SU-DHL-6 (cell line): ENCODE results near the gene TPST2.

Experiments used
- H2AFZ ChIP-seq: fragments of 200-600 bp; sonication (generic); 2 replicates; pipeline ENCODE4 v1.6.1; 2014; ENCODE audit warnings: low read depth, mild to moderate bottlenecking, moderate library complexity, mixed read lengths, antibody characterized with exemption, low read length; ENCODE audit not compliant: severe bottlenecking
- H3F3A ChIP-seq: fragments of 200-600 bp; shearing (Covaris generic); 2 replicates; pipeline ENCODE4 v1.6.0; 2016; ENCODE audit warnings: antibody characterized with exemption, mild to moderate bottlenecking; ENCODE audit not compliant: insufficient read depth
- H3K27ac ChIP-seq: fragments of 200-600 bp; sonication (generic); 2 replicates; pipeline ENCODE4 v1.5.1; 2016; ENCODE audit warnings: low read depth, mild to moderate bottlenecking, low read length, moderate library complexity, mixed read lengths
- H3K27me3 ChIP-seq: fragments of 200-600 bp; sonication (generic), shearing (Covaris generic); 2 replicates; pipeline ENCODE4 v1.6.0; 2014; ENCODE audit warnings: mild to moderate bottlenecking, low read length
- H3K36me3 ChIP-seq: fragments of 200-600 bp; sonication (generic); 2 replicates; pipeline ENCODE4 v1.6.1; 2014; ENCODE audit warnings: mild to moderate bottlenecking, low read length, mixed read lengths
- H3K4me2 ChIP-seq: fragments of 300-600, 200-600 bp; shearing (Covaris generic), sonication (generic); 2 replicates; pipeline ENCODE4 v1.6.0; 2014; ENCODE audit warnings: low read length, low read depth, mild to moderate bottlenecking; ENCODE audit not compliant: poor library complexity, severe bottlenecking
- H3K4me3 ChIP-seq: fragments of 200-600 bp; sonication (generic); 2 replicates; pipeline ENCODE4 v1.5.1; 2014; ENCODE audit warnings: antibody characterized with exemption, low read length, mild to moderate bottlenecking, mixed read lengths; ENCODE audit not compliant: insufficient read depth, poor library complexity, severe bottlenecking
- H3K79me2 ChIP-seq: fragments of 200-600 bp; sonication (generic); 2 replicates; pipeline ENCODE4 v1.6.1; 2014; ENCODE audit warnings: mild to moderate bottlenecking, low read length, moderate library complexity; ENCODE audit not compliant: insufficient read depth
- H3K9ac ChIP-seq: fragments of 200-600 bp; sonication (generic); 2 replicates; pipeline ENCODE4 v1.7.0; 2014; ENCODE audit warnings: mild to moderate bottlenecking, low read length
- H3K9me2 ChIP-seq: fragments of 200-600 bp; sonication (generic); replicated peaks from 2 replicates; pipeline ENCODE4 v1.6.1; 2014; ENCODE audit warnings: low read length; ENCODE audit not compliant: insufficient read depth
- H3K9me3 ChIP-seq: fragments of 200-600 bp; sonication (generic); 2 replicates; pipeline ENCODE4 v1.6.1; 2014; ENCODE audit warnings: low read length, mixed read lengths; ENCODE audit not compliant: insufficient read depth
- H4K20me1 ChIP-seq: fragments of 200-600 bp; sonication (generic); 2 replicates; pipeline ENCODE4 v1.6.1; 2014; ENCODE audit warnings: low read depth, mild to moderate bottlenecking, antibody characterized with exemption, low read length, moderate library complexity, mixed read lengths
- CTCF ChIP-seq: fragments of 200-600 bp; sonication (generic); IDR thresholded peaks from one replicate; pipeline ENCODE4 v1.5.1; 2017; ENCODE audit warnings: antibody characterized with exemption, mild to moderate bottlenecking, low read length, moderate library complexity; ENCODE audit not compliant: insufficient read depth, poor library complexity, severe bottlenecking
- EZH2phosphoT487 ChIP-seq: fragments of 200-600 bp; sonication (generic), shearing (Covaris generic); conservative IDR thresholded peaks from 2 replicates; pipeline ENCODE4 v1.6.1; 2018; ENCODE audit warnings: mild to moderate bottlenecking, antibody characterized with exemption, low read length, moderate library complexity, mixed read lengths

TPST2 gene

GRCh38 chr22:26551568-26551967, 38.4 kb downstream of the TPST2 start:
- Histone ChIP-seq H3K4me3 (no peak overlapping the region), H3K4me2 (no peak overlapping the region), H4K20me1 (no peaks in the 10 kb centered on the region), H3F3A (no peaks in the 10 kb centered on the region), H3K27me3 (no peaks in the 10 kb centered on the region), H3K36me3 (no peaks in the 10 kb centered on the region), H3K9me2 (no peaks in the 10 kb centered on the region), H3K9me3 (no peaks in the 10 kb centered on the region), H2AFZ (no peak overlapping the region), H3K9ac (no peak overlapping the region), H3K27ac (no peak overlapping the region), H3K79me2 (0 out of 2 replicates have a peak, but pooled peaks cover 5% of the 10 kb centered on the region)
- TF ChIP-seq CTCF (no peak), EZH2phosphoT487 (no peak)

- H3K27ac ChIP-seq: no peak overlapping the region
- 0 out of 2 replicates have a peak, but pooled peaks cover 5% of the 10 kb centered on the region for H3K79me2 ChIP-seq
- H3F3A ChIP-seq: no peaks in the 10 kb centered on the region
- no peaks in the 10 kb centered on the region for H3K27me3 ChIP-seq
- H3K36me3 ChIP-seq: no peaks in the 10 kb centered on the region
- H4K20me1 ChIP-seq: no peaks in the 10 kb centered on the region
- no peak overlapping the region for H2AFZ ChIP-seq
- H3K9me3 ChIP-seq: no peaks in the 10 kb centered on the region
- no peak overlapping the region for H3K4me3 ChIP-seq
- no peaks in the 10 kb centered on the region for H3K9me2 ChIP-seq
- no peak overlapping the region for H3K4me2 ChIP-seq
- H3K9ac ChIP-seq: no peak overlapping the region
- TF ChIP-seq CTCF (no peak), EZH2phosphoT487 (no peak)
These were observed 39.4 kb downstream of the TPST2 start for GRCh38 chr22:26550498-26551033.

- H3K27ac ChIP-seq: no peak overlapping the region
These were observed 39.9 kb downstream of the TPST2 start for GRCh38 chr22:26549902-26550497.

More at GRCh38 chr22:26549902-26550497, 39.9 kb downstream of the TPST2 start:
- no peaks in the 10 kb centered on the region for H3K27me3 ChIP-seq
- TF ChIP-seq CTCF: no peak
- TF ChIP-seq EZH2phosphoT487: no peak
- H3K36me3 ChIP-seq: no peaks in the 10 kb centered on the region
- H3K9ac ChIP-seq: no peak overlapping the region
- no peaks in the 10 kb centered on the region for H4K20me1 ChIP-seq
- no peaks in the 10 kb centered on the region for H3K9me3 ChIP-seq
- H3K9me2 ChIP-seq: no peaks in the 10 kb centered on the region
- 0 out of 2 replicates have a peak, but pooled peaks cover 5% of the 10 kb centered on the region for H3K79me2 ChIP-seq
- H3K4me3 ChIP-seq: no peak overlapping the region
- no peak overlapping the region for H2AFZ ChIP-seq
- no peak overlapping the region for H3K4me2 ChIP-seq
- no peaks in the 10 kb centered on the region for H3F3A ChIP-seq
